ENCODE results near the gene OTOA. TPM values are rescaled to one million over a fixed set of nuclear protein-coding genes. Genes with fewer than 3 reads are reported as not detected.

Gene OTOA
- total and polyA plus RNA-seq, 2 donors (not counting 3 experiments of a cell fraction or from before 2014, with no cell fraction given) = 0.22 TPM; not detected in 1

GRCh38 chr16:21702276-21702675, 38.5 kb downstream of the OTOA start:
- intact Hi-C loops (cut with micrococcal nuclease) = loop anchor here (10.0 kb wide), 1 partner anchor 103 kb away; no protein-coding TSS in a partner anchor
- H3K4me2 ChIP-seq (ENCODE audit: insufficient read depth, low read length) = no peak overlapping the region
- no peak overlapping the region for H2AFZ ChIP-seq (ENCODE audit: low read depth, low read length)
- dilution Hi-C loops (cut with MboI; ENCODE audit: extremely low pct_ligation_motif_present, low sequenced_read_pairs) = no loop called here
- H3K9me1 ChIP-seq (replicated peaks; ENCODE audit: control insufficient read depth, extremely low read depth, insufficient read depth, low read length) = no peaks in the 10 kb centered on the region
- no peaks in the 10 kb centered on the region for H4K20me1 ChIP-seq (replicated peaks; ENCODE audit: control insufficient read depth, extremely low read depth, insufficient read depth, low read length)
- ChIA-PET POLR2A (no interaction called here), CTCF (no interaction called here)
- H3K4me1 ChIP-seq (ENCODE audit: control insufficient read depth, extremely low read depth, insufficient read depth, low read length) = no peaks in the 10 kb centered on the region
- BruUV-seq (replicated peaks) = no TSS peak
- no peak overlapping the region for H3K9ac ChIP-seq (replicated peaks; ENCODE audit: extremely low read depth, insufficient read depth, low read length)
- H3K9me3 ChIP-seq (replicated peaks; ENCODE audit: control insufficient read depth, insufficient read depth, low read length) = no peaks in the 10 kb centered on the region
- H3K79me2 ChIP-seq (ENCODE audit: control insufficient read depth, insufficient read depth, low read length) = no peaks in the 10 kb centered on the region
- no peaks in the 10 kb centered on the region for H3K27me3 ChIP-seq (ENCODE audit: control insufficient read depth in 2 of 2, insufficient read depth in 2 of 2, low read length in 2 of 2)
- no peaks in the 10 kb centered on the region for H3K36me3 ChIP-seq (ENCODE audit: control insufficient read depth in 2 of 2, extremely low read depth in 1 of 2, insufficient read depth in 2 of 2, low read length in 2 of 2)
- H3K27ac ChIP-seq (ENCODE audit: insufficient read depth, low read depth, low read length) = no peak overlapping the region
- DNase-seq (ENCODE audit: low read depth, low spot score) (no peak), FAIRE-seq (no peak)
- H3K4me3 ChIP-seq (replicated peaks in 1 of 3; ENCODE audit: insufficient read depth in 1 of 3, low read depth in 1 of 3, low read length in 3 of 3) = no peak overlapping the region
- TF ChIP-seq GATA2 (IDR thresholded peaks at IDR 0.05; ENCODE audit: insufficient read depth, insufficient read length, low read depth, low read length) (no peak), POLR2AphosphoS5 (IDR thresholded peaks at IDR 0.05; ENCODE audit: insufficient read depth, low read depth, low read length) (no peak), FOS (IDR thresholded peaks at IDR 0.05; ENCODE audit: borderline replicate concordance, insufficient read depth, low read length) (no peak), POLR2A (IDR thresholded peaks at IDR 0.05; ENCODE audit: low read depth, low read length) (no peak)

- BruUV-seq (replicated peaks) = no TSS peak
- ChIA-PET CTCF (interaction anchor here (0.8 kb wide), 1 partner anchor 46 kb away, joined by 4 read pairs; no protein-coding TSS in a partner anchor), POLR2A (no interaction called here)
- Histone ChIP-seq H3K4me2 (ENCODE audit: insufficient read depth, low read length) (no peak overlapping the region), H3K27ac (ENCODE audit: insufficient read depth, low read depth, low read length) (no peak overlapping the region), H3K9ac (replicated peaks; ENCODE audit: extremely low read depth, insufficient read depth, low read length) (no peak overlapping the region), H3K9me1 (replicated peaks; ENCODE audit: control insufficient read depth, extremely low read depth, insufficient read depth, low read length) (no peaks in the 10 kb centered on the region), H3K36me3 (ENCODE audit: control insufficient read depth in 2 of 2, extremely low read depth in 1 of 2, insufficient read depth in 2 of 2, low read length in 2 of 2) (no peaks in the 10 kb centered on the region), H3K79me2 (ENCODE audit: control insufficient read depth, insufficient read depth, low read length) (no peaks in the 10 kb centered on the region), H3K27me3 (ENCODE audit: control insufficient read depth in 2 of 2, insufficient read depth in 2 of 2, low read length in 2 of 2) (no peaks in the 10 kb centered on the region), H3K9me3 (replicated peaks; ENCODE audit: control insufficient read depth, insufficient read depth, low read length) (no peaks in the 10 kb centered on the region), H3K4me1 (ENCODE audit: control insufficient read depth, extremely low read depth, insufficient read depth, low read length) (no peaks in the 10 kb centered on the region), H3K4me3 (replicated peaks in 1 of 3; ENCODE audit: insufficient read depth in 1 of 3, low read depth in 1 of 3, low read length in 3 of 3) (no peak overlapping the region), H2AFZ (ENCODE audit: low read depth, low read length) (no peak overlapping the region), H4K20me1 (replicated peaks; ENCODE audit: control insufficient read depth, extremely low read depth, insufficient read depth, low read length) (no peaks in the 10 kb centered on the region)
- no peak for FAIRE-seq
- DNase-seq (ENCODE audit: low read depth, low spot score) = no peak
- intact Hi-C loops (cut with micrococcal nuclease) = loop anchor here (10.0 kb wide), 1 partner anchor 102 kb away; no protein-coding TSS in a partner anchor
- dilution Hi-C loops (cut with MboI; ENCODE audit: extremely low pct_ligation_motif_present, low sequenced_read_pairs) = no loop called here
- TF ChIP-seq MYC (IDR thresholded peaks at IDR 0.05; ENCODE audit: low read depth, low read length) (no peak), EZH2 (IDR thresholded peaks at IDR 0.05; ENCODE audit: borderline replicate concordance, low read depth, low read length, severe bottlenecking) (no peak), POLR2A (IDR thresholded peaks at IDR 0.05; ENCODE audit: low read depth, low read length) (no peak), CTCF (IDR thresholded peaks at IDR 0.05; ENCODE audit: extremely low read depth in 1 of 2, insufficient read depth in 1 of 2, low read depth in 1 of 2, low read length in 2 of 2) (no peak), MAX (IDR thresholded peaks at IDR 0.05; ENCODE audit: insufficient read depth, insufficient read length) (no peak), POLR2AphosphoS5 (IDR thresholded peaks at IDR 0.05; ENCODE audit: insufficient read depth, low read depth, low read length) (no peak), FOS (IDR thresholded peaks at IDR 0.05; ENCODE audit: borderline replicate concordance, insufficient read depth, low read length) (no peak), GATA2 (IDR thresholded peaks at IDR 0.05; ENCODE audit: insufficient read depth, insufficient read length, low read depth, low read length) (no peak)
Observed at GRCh38 chr16:21703156-21703555, 39.4 kb downstream of the OTOA start.

Measured in endothelial cell of umbilical vein (primary cell).